H9 (cell line): ENCODE measurements around the gene IGFBP5. TPM values are rescaled to one million over a fixed set of nuclear protein-coding genes. Genes with fewer than 3 reads are reported as not detected.
A peak's percentile ranks its signal among the peaks of the same experiment; 100 is the strongest.

ENCODE experiments used
- DNase-seq: peaks from one replicate; pipeline ENCODE4 v3.0.0-alpha.2; 2017
- H2AFZ ChIP-seq: one replicate; pipeline ENCODE4 v1.6.1; 2013; ENCODE audit warnings: mild to moderate bottlenecking, low read length, control low read depth, moderate library complexity
- H2AK5ac ChIP-seq: 2 replicates; pipeline ENCODE4 v1.6.1; 2013; ENCODE audit warnings: low read length, control low read depth, mixed read lengths; ENCODE audit not compliant: insufficient read length
- H2BK120ac ChIP-seq: one replicate; pipeline ENCODE4 v1.6.1; 2013; ENCODE audit warnings: low read depth, mild to moderate bottlenecking, low read length, control low read depth, inconsistent platforms; ENCODE audit not compliant: poor library complexity, severe bottlenecking
- H2BK12ac ChIP-seq: 2 replicates; pipeline ENCODE4 v1.6.1; 2013; ENCODE audit warnings: low read length, control low read depth, mixed read lengths, low read depth; ENCODE audit not compliant: insufficient read length
- H2BK15ac ChIP-seq: 2 replicates; pipeline ENCODE4 v1.6.1; 2013; ENCODE audit warnings: low read depth, low read length, control low read depth
- H2BK20ac ChIP-seq: one replicate; pipeline ENCODE4 v1.6.1; 2013; ENCODE audit warnings: low read depth, mild to moderate bottlenecking, low read length, control low read depth, inconsistent platforms; ENCODE audit not compliant: poor library complexity, severe bottlenecking
- H2BK5ac ChIP-seq: 2 replicates; pipeline ENCODE4 v1.6.1; 2013; ENCODE audit warnings: low read length, control low read depth, mixed read lengths; ENCODE audit not compliant: insufficient read length
- H3K14ac ChIP-seq: 2 replicates; pipeline ENCODE4 v1.6.1; 2013; ENCODE audit warnings: low read length, control low read depth; ENCODE audit not compliant: insufficient read depth
- H3K18ac ChIP-seq: 2 replicates; pipeline ENCODE4 v1.6.1; 2013; ENCODE audit warnings: low read depth, mild to moderate bottlenecking, mixed read lengths, low read length, control low read depth; ENCODE audit not compliant: insufficient read length
- H3K23ac ChIP-seq: 2 replicates; pipeline ENCODE4 v1.6.1; 2013; ENCODE audit warnings: low read length, control low read depth, mixed read lengths, low read depth; ENCODE audit not compliant: insufficient read length
- H3K23me2 ChIP-seq: 2 replicates; pipeline ENCODE4 v1.6.1; 2013; ENCODE audit warnings: low read depth, mild to moderate bottlenecking, mixed read lengths, low read length, control low read depth; ENCODE audit not compliant: insufficient read length, poor library complexity, severe bottlenecking
- H3K27ac ChIP-seq: 2 replicates; pipeline ENCODE4 v1.5.1; 2013; ENCODE audit warnings: low read length, control low read depth, mixed read lengths, low read depth; ENCODE audit not compliant: insufficient read length
- H3K27me3 ChIP-seq: 2 replicates; pipeline ENCODE4 v1.6.1; 2013; ENCODE audit warnings: low read length, control low read depth, inconsistent platforms; ENCODE audit not compliant: insufficient read depth
- H3K4ac ChIP-seq: 2 replicates; pipeline ENCODE4 v1.6.1; 2013; ENCODE audit warnings: low read depth, mild to moderate bottlenecking, control low read depth, inconsistent platforms, low read length, moderate library complexity
- H3K4me1 ChIP-seq: 2 replicates; pipeline ENCODE4 v1.6.1; 2013; ENCODE audit warnings: low read length, control low read depth, inconsistent platforms; ENCODE audit not compliant: insufficient read depth
- H3K4me2 ChIP-seq: 2 replicates; pipeline ENCODE4 v1.6.1; 2013; ENCODE audit warnings: low read length, control low read depth, mixed read lengths; ENCODE audit not compliant: insufficient read length, insufficient read depth
- H3K56ac ChIP-seq: 2 replicates; pipeline ENCODE4 v1.6.1; 2013; ENCODE audit warnings: low read depth, mild to moderate bottlenecking, mixed read lengths, low read length, control low read depth; ENCODE audit not compliant: insufficient read length
- H3K79me1 ChIP-seq: 2 replicates; pipeline ENCODE4 v1.6.1; 2013; ENCODE audit warnings: low read depth, mild to moderate bottlenecking, moderate library complexity, low read length, control low read depth, inconsistent platforms; ENCODE audit not compliant: insufficient read depth, poor library complexity, severe bottlenecking
- H3K79me2 ChIP-seq: 2 replicates; pipeline ENCODE4 v1.6.1; 2013; ENCODE audit warnings: low read length, control low read depth, inconsistent platforms; ENCODE audit not compliant: insufficient read depth
- H3K9ac ChIP-seq: 2 replicates; pipeline ENCODE4 v1.6.1; 2013; ENCODE audit warnings: low read length, control low read depth, mixed read lengths; ENCODE audit not compliant: insufficient read length; ENCODE audit errors: extremely low read depth
- H3K9me3 ChIP-seq: one replicate; pipeline ENCODE4 v1.6.1; 2013; ENCODE audit warnings: low read depth, low read length, inconsistent platforms; ENCODE audit not compliant: control insufficient read depth
- H3T11ph ChIP-seq: one replicate; pipeline ENCODE4 v1.6.1; 2013; ENCODE audit warnings: mild to moderate bottlenecking, low read length, control low read depth, inconsistent platforms
- H4K20me1 ChIP-seq: one replicate; pipeline ENCODE4 v1.6.1; 2013; ENCODE audit not compliant: control insufficient read depth, insufficient read length, insufficient read depth
- H4K5ac ChIP-seq: 2 replicates; pipeline ENCODE4 v1.6.1; 2013; ENCODE audit warnings: low read depth, mild to moderate bottlenecking, mixed read lengths, low read length, control low read depth; ENCODE audit not compliant: insufficient read length
- H4K8ac ChIP-seq: replicated peaks from 2 replicates; pipeline ENCODE4 v1.6.1; 2013; ENCODE audit warnings: low read length, control low read depth, mixed read lengths, low read depth; ENCODE audit not compliant: insufficient read length
- H4K91ac ChIP-seq: 2 replicates; pipeline ENCODE4 v1.6.1; 2013; ENCODE audit warnings: low read depth, mild to moderate bottlenecking, moderate library complexity, mixed read lengths, low read length, control low read depth; ENCODE audit not compliant: insufficient read length
- H3K27ac Mint-ChIP-seq, 3 experiments: 2 replicates in 2 of 3; 3 replicates in 1 of 3; pipeline ENCODE4 v1.8.0; 2020 to 2021; ENCODE audit warnings: mixed read lengths in 3 of 3, mild to moderate bottlenecking in 1 of 3, moderate library complexity in 1 of 3
- H3K27me3 Mint-ChIP-seq: 2 replicates; pipeline ENCODE4 v1.8.0; 2021; ENCODE audit warnings: low read depth, mild to moderate bottlenecking, moderate library complexity, mixed read lengths
- H3K36me3 Mint-ChIP-seq, 3 experiments: 2 replicates in 2 of 3; 3 replicates in 1 of 3; pipeline ENCODE4 v1.8.0; 2020 to 2021; ENCODE audit warnings: low read depth in 3 of 3, mixed read lengths in 3 of 3; ENCODE audit not compliant: insufficient read depth in 1 of 3
- H3K4me1 Mint-ChIP-seq, 2 experiments: 2 replicates each; pipeline ENCODE4 v1.8.0; 2020; ENCODE audit warnings: mixed read lengths in 2 of 2
- H3K4me3 Mint-ChIP-seq, 2 experiments: 2 replicates in 1 of 2; 3 replicates in 1 of 2; pipeline ENCODE4 v1.8.0; 2020 to 2021; ENCODE audit warnings: mild to moderate bottlenecking in 2 of 2, mixed read lengths in 2 of 2, moderate library complexity in 1 of 2
- H3K9me3 Mint-ChIP-seq, 2 experiments: 2 replicates in 1 of 2; 3 replicates in 1 of 2; pipeline ENCODE4 v1.8.0; 2020; ENCODE audit warnings: mild to moderate bottlenecking in 2 of 2, mixed read lengths in 2 of 2, moderate library complexity in 1 of 2
- CTCF ChIP-seq: fragments of 200-600 bp; sonication (generic); conservative IDR thresholded peaks from 3 replicates; pipeline ENCODE4 v1.8.0; 2021; ENCODE audit warnings: antibody characterized with exemption, mild to moderate bottlenecking
- WGBS: extraction: QIAGEN DNeasy Blood & Tissue Kit; methylation state at CpG from one replicate; pipeline ENCODE4 v1.1.7; 2013; ENCODE audit warnings: missing lambda C conversion rate, low lambda C conversion rate, mixed read lengths; ENCODE audit not compliant: insufficient read length; ENCODE audit errors: extremely low coverage; 5-methylcytosine and 5-hydroxymethylcytosine counted together
- total RNA-seq: library from RNA; stranded (reverse); gene quantifications from 2 replicates; pipeline ENCODE4 v1.2.1, GENCODE V29; 2021

Gene IGFBP5
- total RNA-seq, 1 experiment from 2014 or later, result 0.90 TPM

- Mint-ChIP-seq H3K4me3 (no peak overlapping the region), H3K27ac (peak overlapping the region in 1 of 3 experiments; percentile 44; a peak in 2 of 7 replicates), H3K36me3 (peaks cover 16 to 30% (median 29%) of the 10 kb centered on the region in 3 experiments), H3K9me3 (no peaks in the 10 kb centered on the region), H3K4me1 (peaks cover 22 to 29% of the 10 kb centered on the region in 2 experiments), H3K27me3 (peaks cover 3% of the 10 kb centered on the region)
- Histone ChIP-seq H4K5ac (no peak overlapping the region), H3K27me3 (no peaks in the 10 kb centered on the region), H4K8ac (no peak overlapping the region), H3K23ac (no peak overlapping the region), H3T11ph (no peak overlapping the region), H4K91ac (no peak overlapping the region), H3K14ac (no peak overlapping the region), H3K4ac (no peak overlapping the region), H2BK20ac (no peak overlapping the region), H2BK5ac (no peak overlapping the region), H3K9ac (no peak overlapping the region), H3K4me2 (no peak overlapping the region), H3K27ac (no peak overlapping the region), H2BK12ac (no peak overlapping the region), H3K56ac (no peak overlapping the region), H4K20me1 (no peaks in the 10 kb centered on the region), H2AFZ (no peak overlapping the region), H2BK120ac (no peak overlapping the region), H3K79me1 (no peaks in the 10 kb centered on the region), H3K9me3 (no peaks in the 10 kb centered on the region), H3K18ac (no peak overlapping the region), H2BK15ac (no peak overlapping the region), H3K79me2 (no peaks in the 10 kb centered on the region), H3K4me1 (peaks cover 4% of the 10 kb centered on the region; the same call in 1 of the 2 replicates), H2AK5ac (no peak overlapping the region), H3K23me2 (peaks cover 3% of the 10 kb centered on the region)
- no CpG with 5 or more reads among the region's 12 CpGs for WGBS
- no peak; the same call in 2 of the 3 replicates for TF ChIP-seq CTCF
- peak; percentile 94 for DNase-seq
Measured at GRCh38 chr2:216665717-216666116, 29.6 kb downstream of the IGFBP5 start.
